ENCODE data around the gene ITGB8.

DNA sequence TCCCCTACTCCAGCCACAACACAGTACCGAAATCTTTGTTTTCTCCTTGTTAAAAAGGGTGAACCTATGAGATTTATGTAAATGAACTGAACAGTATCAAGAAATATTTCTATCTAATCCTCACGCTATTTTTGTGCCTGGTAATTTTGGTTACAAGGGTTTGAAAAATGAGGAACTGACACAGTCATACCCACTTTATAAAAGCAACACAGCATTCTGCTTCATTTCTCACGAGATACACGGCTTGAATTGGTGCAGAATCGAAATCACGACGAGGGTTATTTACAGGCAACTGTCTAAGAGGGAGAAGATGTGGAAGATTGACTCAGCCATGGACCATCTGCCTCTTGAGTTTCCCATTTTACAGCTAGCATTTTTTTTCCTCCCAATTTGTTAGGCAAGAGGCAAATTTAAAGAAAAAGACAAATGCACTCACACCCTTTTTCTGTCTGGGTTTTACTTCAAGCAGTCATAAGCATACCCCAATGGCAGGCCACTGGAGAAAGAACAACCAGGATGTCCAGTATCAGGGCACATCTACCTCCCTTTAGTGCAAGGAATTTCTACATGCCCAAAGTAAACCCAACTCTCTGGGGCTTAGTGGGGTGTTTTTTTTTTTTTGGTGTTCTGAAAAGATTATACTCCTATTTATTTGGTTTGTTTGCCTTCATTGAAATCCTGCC, 108.1 kb downstream of the ITGB8 start:
- no peak for TF ChIP-seq POLR2A (IDR thresholded peaks at IDR 0.05)
- TF ChIP-seq, protein P1, sequence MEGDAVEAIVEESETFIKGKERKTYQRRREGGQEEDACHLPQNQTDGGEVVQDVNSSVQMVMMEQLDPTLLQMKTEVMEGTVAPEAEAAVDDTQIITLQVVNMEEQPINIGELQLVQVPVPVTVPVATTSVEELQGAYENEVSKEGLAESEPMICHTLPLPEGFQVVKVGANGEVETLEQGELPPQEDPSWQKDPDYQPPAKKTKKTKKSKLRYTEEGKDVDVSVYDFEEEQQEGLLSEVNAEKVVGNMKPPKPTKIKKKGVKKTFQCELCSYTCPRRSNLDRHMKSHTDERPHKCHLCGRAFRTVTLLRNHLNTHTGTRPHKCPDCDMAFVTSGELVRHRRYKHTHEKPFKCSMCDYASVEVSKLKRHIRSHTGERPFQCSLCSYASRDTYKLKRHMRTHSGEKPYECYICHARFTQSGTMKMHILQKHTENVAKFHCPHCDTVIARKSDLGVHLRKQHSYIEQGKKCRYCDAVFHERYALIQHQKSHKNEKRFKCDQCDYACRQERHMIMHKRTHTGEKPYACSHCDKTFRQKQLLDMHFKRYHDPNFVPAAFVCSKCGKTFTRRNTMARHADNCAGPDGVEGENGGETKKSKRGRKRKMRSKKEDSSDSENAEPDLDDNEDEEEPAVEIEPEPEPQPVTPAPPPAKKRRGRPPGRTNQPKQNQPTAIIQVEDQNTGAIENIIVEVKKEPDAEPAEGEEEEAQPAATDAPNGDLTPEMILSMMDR (IDR thresholded peaks at IDR 0.05) = no peak
- no peak for TF ChIP-seq EP300 (IDR thresholded peaks at IDR 0.05)
- TF ChIP-seq POLR2AphosphoS5 (IDR thresholded peaks at IDR 0.05) = no peak

Data from suprapubic skin (tissue), 4 donors.